DOHH2 (cell line): Measurements from ENCODE around the gene RASL12.

Source experiments
- CTCF ChIP-seq: fragments of 200-600 bp; sonication (generic); IDR thresholded peaks from one replicate; pipeline ENCODE4 v1.5.1; 2014; ENCODE audit warnings: antibody characterized with exemption, mild to moderate bottlenecking, low read depth, low read length; ENCODE audit not compliant: poor library complexity, severe bottlenecking
- EZH2phosphoT487 ChIP-seq: fragments of 200-600 bp; sonication (generic); IDR thresholded peaks from 2 replicates; pipeline ENCODE4 v1.6.1; 2017; ENCODE audit warnings: borderline replicate concordance, mild to moderate bottlenecking, antibody characterized with exemption, low read length, moderate library complexity, mixed read lengths

- TF ChIP-seq EZH2phosphoT487: no peak
- TF ChIP-seq CTCF: no peak
Observed at GRCh38 chr15:65067645-65068402, at the start of gene RASL12.
